Measurements from ENCODE around the gene UNC50.

UNC50 gene

GRCh38 chr2:98598781-98599428 is 9.5 kb upstream of the UNC50 start:
- no peak overlapping the region for H3K4me3 ChIP-seq (ENCODE audit: low read length)
- DNase-seq (ENCODE audit: low read depth) = peak; percentile 49
- no peak for TF ChIP-seq CTCF (conservative IDR thresholded peaks at IDR 0.05; ENCODE audit: low read length)

DNA sequence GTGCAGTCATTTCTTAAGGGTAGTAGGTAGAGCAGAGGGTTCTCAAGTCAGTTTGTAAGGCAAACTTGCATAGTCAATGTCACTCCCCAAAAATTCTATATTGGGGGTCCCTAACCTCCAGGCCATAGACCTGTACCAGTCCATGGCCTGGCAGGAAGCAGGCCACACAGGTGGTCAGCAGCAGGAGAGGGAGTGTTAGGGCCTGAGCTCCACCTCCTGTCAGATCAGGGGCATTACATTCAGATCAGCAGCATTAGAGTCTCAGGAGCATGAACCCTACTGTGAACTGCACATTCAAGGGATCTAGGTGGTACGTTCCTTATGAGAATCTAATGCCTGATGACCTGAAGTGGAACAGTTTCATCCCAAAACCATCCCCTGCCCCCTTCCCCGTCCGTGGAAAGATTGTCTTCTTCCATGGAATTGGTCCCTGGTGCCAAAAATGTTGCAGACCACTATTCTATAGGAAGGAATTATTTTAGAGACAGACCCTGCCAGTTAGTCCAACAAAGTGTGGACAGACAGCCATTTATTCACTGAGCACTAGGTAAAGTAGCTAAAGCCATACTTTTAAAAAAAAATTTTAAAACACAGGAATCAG is 6.8 kb upstream of the UNC50 start:
- peak; percentile 62 for TF ChIP-seq CTCF (conservative IDR thresholded peaks at IDR 0.05; ENCODE audit: low read length)
- no peak overlapping the region for H3K4me3 ChIP-seq (ENCODE audit: low read length)
- peak; percentile 34 for DNase-seq (ENCODE audit: low read depth)

DNA sequence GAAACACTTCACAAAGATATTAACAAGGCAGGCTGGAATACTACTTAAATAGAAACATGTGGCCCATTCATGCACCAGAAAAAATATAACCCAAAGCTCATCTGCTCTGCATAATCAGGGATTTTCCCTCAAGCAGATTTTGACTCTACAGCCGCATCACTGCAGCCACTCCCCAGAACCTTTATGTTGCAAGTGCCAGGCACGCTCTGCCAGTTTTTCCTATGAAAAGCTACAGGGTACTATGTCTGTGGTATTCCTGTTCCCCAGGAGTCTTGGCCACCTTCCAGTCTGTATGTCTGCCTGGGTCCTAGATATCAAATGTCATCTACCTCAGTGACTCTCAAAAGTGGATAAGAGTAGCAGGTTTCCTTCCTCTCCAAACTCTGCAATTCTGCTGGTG is 3.8 kb upstream of the UNC50 start:
- peak; percentile 8 for DNase-seq (ENCODE audit: low read depth)
- no peak for TF ChIP-seq CTCF (conservative IDR thresholded peaks at IDR 0.05; ENCODE audit: low read length)
- no peak overlapping the region for H3K4me3 ChIP-seq (ENCODE audit: low read length)

GRCh38 chr2:98605076-98605475 is 3.3 kb upstream of the UNC50 start:
- peak; percentile 3 for DNase-seq (ENCODE audit: low read depth)
- H3K4me3 ChIP-seq (ENCODE audit: low read length) = no peak overlapping the region
- TF ChIP-seq CTCF (conservative IDR thresholded peaks at IDR 0.05; ENCODE audit: low read length) = no peak

DNA sequence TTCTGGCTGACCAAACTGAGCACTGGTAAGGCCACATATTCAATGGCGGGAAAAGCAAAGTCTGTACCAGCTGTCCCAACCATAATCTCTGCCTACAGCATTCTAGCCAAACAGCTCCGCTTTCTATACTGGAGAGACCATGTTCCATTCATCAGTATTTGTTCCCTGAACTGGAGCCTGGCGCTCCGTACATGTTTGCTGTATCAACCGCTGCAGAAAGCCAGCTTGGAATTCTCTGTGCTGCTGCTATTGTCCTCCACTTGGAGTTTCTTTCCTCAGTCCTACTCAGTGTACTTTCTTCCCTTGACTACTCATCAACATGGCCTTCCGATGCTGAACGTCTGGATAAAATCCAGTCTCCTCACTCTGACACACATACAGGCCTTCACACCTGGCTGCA is 2.0 kb upstream of the UNC50 start:
- no peak for TF ChIP-seq CTCF (conservative IDR thresholded peaks at IDR 0.05; ENCODE audit: low read length)
- H3K4me3 ChIP-seq (ENCODE audit: low read length) = no peak overlapping the region
- no peak for DNase-seq (ENCODE audit: low read depth)

GRCh38 chr2:98607104-98607503 is 1.3 kb upstream of the UNC50 start:
- peak overlapping the region; percentile 89 for H3K4me3 ChIP-seq (ENCODE audit: low read length)
- TF ChIP-seq CTCF (conservative IDR thresholded peaks at IDR 0.05; ENCODE audit: low read length) = no peak
- no peak for DNase-seq (ENCODE audit: low read depth)

GRCh38 chr2:98607741-98608115 is 661 bp upstream of the UNC50 start:
- no peak for TF ChIP-seq CTCF (conservative IDR thresholded peaks at IDR 0.05; ENCODE audit: low read length)
- DNase-seq (ENCODE audit: low read depth) = peak; percentile 9
- peak overlapping the region; percentile 89 for H3K4me3 ChIP-seq (ENCODE audit: low read length)

All from AG10803 (cell line).